Mammary epithelial cell (primary cell): ENCODE data around the gene TOMM20L.

Source experiments
- EZH2 ChIP-seq: IDR thresholded peaks from 2 replicates; pipeline ENCODE4 v1.6.1; 2012; ENCODE audit warnings: low read length, inconsistent platforms, borderline replicate concordance
- TF ChIP-seq, protein P1 (sequence below), 2 donors: IDR thresholded peaks in 1 of 2; conservative IDR thresholded peaks in 1 of 2; 2 replicates each; pipeline ENCODE4 v1.5.1; 2011 to 2012; ENCODE audit warnings: inconsistent platforms in 2 of 2, low read length in 2 of 2, mild to moderate bottlenecking in 2 of 2, control low read depth in 1 of 2, low read depth in 1 of 2; ENCODE audit not compliant: insufficient read depth in 1 of 2; ENCODE audit errors: extremely low read depth in 1 of 2

DNA sequence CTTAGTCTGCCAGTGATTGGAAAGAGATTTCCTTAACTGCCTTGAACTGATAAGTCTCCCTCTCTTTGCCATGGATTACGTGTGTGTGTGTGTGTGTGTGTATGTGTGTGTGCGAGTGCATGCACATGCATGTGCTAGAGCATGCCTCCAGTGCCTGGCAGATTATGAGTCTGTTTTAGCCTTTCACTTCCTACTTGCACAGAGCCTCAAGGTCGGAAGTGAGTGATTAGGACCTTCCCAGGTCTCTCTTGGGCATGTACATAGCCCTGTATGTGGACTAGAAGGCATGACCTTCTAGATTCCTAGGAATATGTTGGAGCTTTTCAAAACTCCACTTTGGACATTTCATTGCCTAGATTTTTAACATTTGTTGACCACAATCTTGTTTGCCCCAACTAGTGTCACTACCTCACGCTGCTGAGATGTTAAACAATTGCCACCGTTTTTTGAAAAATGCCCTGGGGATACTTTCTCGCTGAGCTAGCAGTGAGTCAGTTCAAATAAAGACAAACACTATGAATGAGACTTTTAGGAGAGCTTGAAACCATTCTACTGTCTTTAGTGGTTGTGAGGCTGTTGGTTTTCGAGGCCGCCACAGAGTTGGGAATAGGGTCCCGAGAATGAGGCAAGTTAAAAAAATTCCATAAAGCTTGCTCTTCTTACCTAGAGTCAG is 60.0 kb downstream of the TOMM20L start:
- TF ChIP-seq, protein P1, sequence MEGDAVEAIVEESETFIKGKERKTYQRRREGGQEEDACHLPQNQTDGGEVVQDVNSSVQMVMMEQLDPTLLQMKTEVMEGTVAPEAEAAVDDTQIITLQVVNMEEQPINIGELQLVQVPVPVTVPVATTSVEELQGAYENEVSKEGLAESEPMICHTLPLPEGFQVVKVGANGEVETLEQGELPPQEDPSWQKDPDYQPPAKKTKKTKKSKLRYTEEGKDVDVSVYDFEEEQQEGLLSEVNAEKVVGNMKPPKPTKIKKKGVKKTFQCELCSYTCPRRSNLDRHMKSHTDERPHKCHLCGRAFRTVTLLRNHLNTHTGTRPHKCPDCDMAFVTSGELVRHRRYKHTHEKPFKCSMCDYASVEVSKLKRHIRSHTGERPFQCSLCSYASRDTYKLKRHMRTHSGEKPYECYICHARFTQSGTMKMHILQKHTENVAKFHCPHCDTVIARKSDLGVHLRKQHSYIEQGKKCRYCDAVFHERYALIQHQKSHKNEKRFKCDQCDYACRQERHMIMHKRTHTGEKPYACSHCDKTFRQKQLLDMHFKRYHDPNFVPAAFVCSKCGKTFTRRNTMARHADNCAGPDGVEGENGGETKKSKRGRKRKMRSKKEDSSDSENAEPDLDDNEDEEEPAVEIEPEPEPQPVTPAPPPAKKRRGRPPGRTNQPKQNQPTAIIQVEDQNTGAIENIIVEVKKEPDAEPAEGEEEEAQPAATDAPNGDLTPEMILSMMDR (conservative IDR thresholded peaks at IDR 0.05 in 1 of 2, IDR thresholded peaks at IDR 0.05 in 1 of 2; ENCODE audit: extremely low read depth in 1 of 2, insufficient read depth in 1 of 2, low read depth in 1 of 2, low read length in 2 of 2) = no peak
- TF ChIP-seq EZH2 = no peak
